NOMO-1 treated with dmso at 0.1 percent for 144 hours (cell line): ENCODE data around the gene SMU1.

ENCODE experiments used
- DNase-seq: peaks from one replicate; lab custom pipeline; 2025; ENCODE audit not compliant: unreplicated experiment; lab: John Stamatoyannopoulos, UW

SMU1 gene

GRCh38 chr9:33046061-33046460, 30.4 kb downstream of the SMU1 start:
- DNase-seq = no peak

DNA sequence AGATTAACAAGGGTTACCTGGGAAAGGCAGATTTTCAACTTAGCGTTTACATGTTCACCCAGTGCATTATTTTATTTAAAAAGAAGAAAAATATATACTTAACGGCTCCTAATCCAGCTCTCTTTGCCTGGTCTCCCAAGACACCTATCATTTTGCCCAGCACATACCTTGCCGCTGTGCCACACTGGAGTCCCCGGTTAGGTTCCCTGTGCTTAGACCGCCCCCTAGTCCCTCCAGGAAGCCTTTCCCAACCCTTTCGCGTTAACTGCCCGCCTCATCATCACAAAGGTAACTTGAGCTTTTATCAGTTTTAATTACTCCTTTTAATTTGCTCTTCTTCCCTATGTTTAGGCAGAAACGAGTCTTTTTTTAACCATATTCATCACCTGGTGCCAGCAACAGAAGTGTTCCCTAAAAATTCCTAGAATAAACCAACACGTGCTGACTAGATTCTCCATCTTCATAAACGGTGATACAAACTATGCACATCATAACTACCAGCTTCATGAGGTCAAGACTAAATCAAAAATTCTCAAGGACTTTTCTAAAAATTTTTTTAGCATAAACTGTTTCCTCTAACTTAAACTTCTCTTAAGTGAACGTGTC, 31.7 kb downstream of the SMU1 start:
- no peak for DNase-seq

GRCh38 chr9:33044162-33044673, 32.3 kb downstream of the SMU1 start:
- DNase-seq = peak; percentile 70

GRCh38 chr9:33043671-33044070, 32.8 kb downstream of the SMU1 start:
- DNase-seq = no peak

DNA sequence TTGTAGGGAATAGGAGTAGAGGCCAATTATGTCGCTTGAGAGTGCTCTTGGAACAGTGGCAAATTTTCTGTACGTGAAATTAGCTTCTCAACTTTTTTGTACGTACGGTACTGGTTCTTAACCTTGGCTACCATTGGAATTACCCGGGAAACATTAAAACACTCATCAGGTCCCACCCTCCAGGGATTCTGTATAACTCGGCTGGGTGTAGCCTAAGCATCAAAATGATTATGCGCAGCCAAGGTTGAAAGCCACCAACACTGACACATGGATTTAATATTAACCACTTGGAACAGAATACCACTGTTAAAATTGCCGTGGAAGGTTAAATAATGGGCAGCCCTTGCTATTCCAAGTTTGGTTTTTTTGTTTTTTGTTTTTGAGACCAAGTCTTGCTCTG, 34.0 kb downstream of the SMU1 start:
- DNase-seq = no peak

DNA sequence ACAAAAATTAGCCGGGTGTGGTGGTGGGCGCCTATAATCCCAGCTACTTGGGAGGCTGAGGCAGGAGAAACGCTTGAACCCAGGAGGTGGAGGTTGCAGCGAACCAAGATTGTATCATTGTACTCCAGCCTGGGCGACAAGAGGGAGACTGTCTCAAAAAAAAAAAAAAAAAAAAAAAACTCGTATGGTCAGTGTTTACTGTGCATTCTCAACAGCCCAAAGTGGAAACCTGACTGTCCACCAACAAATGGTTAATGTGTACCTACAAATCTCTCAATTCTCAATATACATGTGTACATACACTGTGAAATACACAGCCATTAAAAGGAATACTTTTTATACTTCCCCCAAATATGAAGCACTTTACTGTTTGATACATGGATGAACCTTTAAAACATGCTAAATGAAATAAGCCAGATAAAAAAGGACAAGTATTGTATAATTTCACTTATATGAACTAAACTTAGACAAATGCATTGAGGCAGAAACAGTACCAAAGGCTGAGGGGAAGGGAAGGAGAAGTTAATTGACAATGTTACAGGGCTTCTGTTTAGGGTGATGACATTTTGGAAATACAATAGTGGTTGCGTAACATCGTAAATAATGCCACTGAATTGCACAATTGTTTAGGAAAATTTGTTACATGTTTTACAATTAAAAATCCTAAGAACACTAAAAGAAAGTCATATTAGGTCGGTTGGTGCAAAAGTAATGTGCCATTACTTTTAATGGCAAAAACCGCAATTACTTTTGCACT, 34.9 kb downstream of the SMU1 start:
- peak; percentile 15 for DNase-seq

DNA sequence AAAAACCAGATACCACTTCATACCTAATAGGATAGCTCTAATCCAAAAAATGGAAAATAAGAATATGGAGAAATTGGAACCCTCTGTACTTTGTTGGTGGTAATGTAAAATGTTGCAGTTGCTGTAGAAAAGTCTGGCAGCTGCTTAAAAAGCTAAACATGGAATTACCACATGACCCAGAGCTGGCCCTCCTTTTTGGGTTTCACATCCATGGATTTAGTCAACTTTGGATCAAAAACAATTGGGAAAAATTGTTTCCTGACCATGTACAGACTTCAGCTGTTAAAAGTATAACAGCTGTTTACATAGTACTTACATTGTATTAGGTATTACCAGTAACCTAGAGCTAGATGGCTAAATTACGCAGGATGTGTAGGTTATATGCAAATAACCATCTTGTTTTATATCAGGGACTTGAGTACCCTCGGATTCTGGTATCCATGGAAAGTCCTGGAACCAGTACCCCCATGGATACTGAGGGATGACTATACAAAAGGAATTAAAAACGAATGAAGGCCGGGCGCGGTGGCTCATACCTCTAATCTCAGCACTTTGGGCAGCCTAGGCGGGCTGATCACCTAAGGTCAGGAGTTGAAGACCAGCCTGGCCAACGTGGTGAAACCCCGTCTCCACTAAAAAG, 35.6 kb downstream of the SMU1 start:
- DNase-seq = no peak

- DNase-seq = no peak
Observed at GRCh38 chr9:33032865-33033264, 43.6 kb downstream of the SMU1 start.

DNA sequence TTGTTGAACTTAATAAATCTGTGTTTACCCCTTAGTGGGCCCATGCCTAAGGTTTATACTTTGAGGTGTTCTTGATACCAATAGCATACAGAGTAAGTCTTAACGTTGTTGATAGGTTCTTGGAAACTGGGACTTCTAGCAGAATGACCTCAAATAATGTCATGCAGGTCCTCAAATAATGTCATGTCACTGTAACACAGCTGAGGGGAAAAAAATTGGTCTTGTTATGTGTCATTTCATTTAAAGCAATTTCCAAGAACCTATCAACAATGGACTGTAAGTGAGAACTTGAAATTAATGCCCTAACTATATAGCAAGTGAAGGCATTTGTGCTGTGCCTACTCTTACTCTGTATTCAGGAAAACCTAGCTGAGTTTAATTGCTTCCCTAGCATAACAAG, 44.2 kb downstream of the SMU1 start:
- DNase-seq = no peak

DNA sequence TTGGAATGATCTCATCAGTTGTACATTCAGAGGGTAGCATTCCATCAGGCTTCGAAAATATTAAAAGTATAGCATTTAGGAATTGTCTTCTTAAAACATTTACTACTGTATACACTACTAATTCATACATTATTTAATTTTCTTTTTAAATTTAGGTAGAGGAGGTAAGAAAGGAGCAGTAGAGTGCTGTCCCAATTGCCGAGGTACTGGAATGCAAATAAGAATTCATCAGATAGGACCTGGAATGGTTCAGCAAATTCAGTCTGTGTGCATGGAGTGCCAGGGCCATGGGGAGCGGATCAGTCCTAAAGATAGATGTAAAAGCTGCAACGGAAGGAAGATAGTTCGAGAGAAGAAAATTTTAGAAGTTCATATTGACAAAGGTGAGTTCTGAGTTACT, 46.2 kb downstream of the SMU1 start:
- no peak for DNase-seq

GRCh38 chr9:33029231-33029786, 47.2 kb downstream of the SMU1 start:
- DNase-seq = peak; percentile 56

DNA sequence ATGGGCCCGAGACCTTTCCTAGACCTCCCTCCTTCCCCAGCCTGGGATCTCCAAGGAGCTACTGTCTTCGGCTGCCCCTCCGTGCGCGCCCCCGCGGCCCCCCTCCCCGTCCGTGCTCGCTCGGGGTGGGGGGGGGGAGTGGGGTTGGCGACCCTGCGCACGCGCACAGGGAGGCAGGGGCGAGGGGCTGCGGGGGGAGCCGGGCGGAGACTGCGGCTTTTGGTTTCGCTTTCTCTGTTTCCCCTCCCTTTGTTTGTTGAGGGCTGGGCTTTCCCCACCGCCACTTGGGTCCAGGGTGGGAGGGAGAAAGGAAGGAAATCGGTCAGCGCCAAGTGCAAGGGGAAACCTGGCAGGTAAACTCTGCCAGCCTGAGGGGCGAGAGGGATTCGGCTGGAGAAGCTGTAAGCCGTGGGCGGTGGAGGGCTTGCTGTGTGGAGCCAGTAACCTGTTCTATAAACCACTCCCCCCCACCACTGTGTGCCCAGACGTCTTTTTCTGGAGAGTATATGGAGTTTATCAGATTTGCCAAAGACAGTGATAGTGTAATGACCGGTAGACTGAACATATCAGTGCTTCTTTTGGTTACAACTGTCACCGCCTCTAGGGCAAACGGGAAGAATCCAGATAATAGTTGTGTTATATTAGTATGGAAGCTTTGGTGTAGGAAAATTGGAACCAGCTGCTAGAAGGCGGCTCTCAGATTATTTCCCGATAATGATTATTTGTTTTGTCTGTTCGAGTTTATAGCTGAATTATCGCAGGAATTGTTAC, 50.7 kb downstream of the SMU1 start:
- DNase-seq = peak; percentile 36

GRCh38 chr9:33024966-33025571, 51.4 kb downstream of the SMU1 start, which contains the start of gene DNAJA1:
Gene DNAJA1 (plus strand): TSS chr9:33025273. CDS start chr9:33026485, 1,212 bp downstream.
- DNase-seq = peak; percentile 91

GRCh38 chr9:33024126-33024965, 52.1 kb downstream of the SMU1 start:
- no peak for DNase-seq

GRCh38 chr9:33023661-33024060, 52.8 kb downstream of the SMU1 start:
- DNase-seq = no peak

DNA sequence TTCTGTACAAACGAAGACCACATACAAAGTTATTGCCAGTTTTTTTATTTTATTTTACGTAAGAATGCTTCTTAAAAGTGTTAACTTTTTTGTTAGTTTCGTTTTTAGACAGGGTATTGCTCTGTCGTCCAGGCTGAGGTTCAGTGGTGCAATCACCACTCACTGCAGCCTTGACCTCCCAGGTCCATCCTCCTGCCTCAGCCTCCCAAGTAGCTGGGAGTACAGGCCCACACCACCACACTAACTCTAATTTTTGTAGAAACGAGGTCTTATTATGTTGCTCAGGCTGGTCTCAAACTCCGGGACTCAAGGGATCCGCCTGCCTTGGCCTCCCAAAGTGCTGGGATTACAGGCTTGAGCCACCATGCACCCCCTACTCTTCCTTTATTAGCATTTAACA, 53.7 kb downstream of the SMU1 start:
- DNase-seq = no peak

DNA sequence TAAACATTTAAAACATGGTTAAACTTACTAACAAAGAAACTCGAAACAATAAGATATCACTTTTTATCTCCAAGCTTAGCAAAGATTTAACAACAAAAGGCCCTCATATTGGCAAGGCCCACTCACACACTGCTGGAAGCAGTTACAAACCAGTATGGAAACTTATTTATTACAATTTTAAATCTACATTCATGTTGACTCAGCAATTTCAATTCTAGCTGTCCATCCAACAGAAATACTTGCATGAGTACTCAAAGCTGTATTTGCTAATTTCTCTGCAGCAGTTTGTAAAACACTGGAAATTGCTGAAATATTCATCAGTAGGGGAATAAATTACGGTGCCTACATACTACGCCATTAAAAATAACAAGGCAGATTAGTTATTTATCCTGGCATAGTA, 54.2 kb downstream of the SMU1 start:
- DNase-seq = no peak

- DNase-seq = no peak
Observed at GRCh38 chr9:33019797-33020196, 56.7 kb downstream of the SMU1 start.

GRCh38 chr9:33017283-33018041, 59.0 kb downstream of the SMU1 start:
- DNase-seq = no peak
